H1 (cell line): ENCODE results near the gene ZNF484. TPM values are rescaled to one million over a fixed set of nuclear protein-coding genes. Genes with fewer than 3 reads are reported as not detected.
A peak's percentile ranks its signal among the peaks of the same experiment; 100 is the strongest.
"Not testable (repeated sequence)": the region's sequence is repeated elsewhere in the genome, so short reads cannot be mapped to it uniquely, and the experiment has no call there.

Experiments
- CTCF ChIA-PET: fragments of 300-600 bp; sonication (Branson Sonifier 250); formaldehyde crosslinking; loops from one replicate; lab custom pipeline; 2021; ENCODE audit not compliant: partially characterized antibody; lab: Charles Lee
- POLR2A ChIA-PET: fragments of 300-600 bp; sonication (Branson Sonifier 250); formaldehyde crosslinking; loops from one replicate; lab custom pipeline; 2021; ENCODE audit warnings: inconsistent platforms; ENCODE audit not compliant: partially characterized antibody; lab: Charles Lee
- DNase-seq, 2 experiments: peaks; one replicate each; pipeline versions ENCODE4 v3.0.0 to v3.0.0-alpha.2; 2010 to 2022; ENCODE audit warnings: low spot score in 2 of 2, low read depth in 1 of 2, mixed read lengths in 1 of 2
- FAIRE-seq: peaks from 2 replicates; lab custom pipeline; 2011; peaks lifted over from hg19 to GRCh38; lab: Jason Lieb, UNC
- H2AFZ ChIP-seq: 2 replicates; pipeline ENCODE4 v1.8.1; 2012; ENCODE audit warnings: low read length, inconsistent platforms
- H2AK5ac ChIP-seq: 2 replicates; pipeline ENCODE4 v1.6.1; 2013; ENCODE audit warnings: low read depth, low read length
- H2BK120ac ChIP-seq: replicated peaks from 2 replicates; pipeline ENCODE3; 2013; ENCODE audit warnings: low read depth, low read length, inconsistent platforms
- H2BK12ac ChIP-seq: 2 replicates; pipeline ENCODE4 v1.6.1; 2013; ENCODE audit warnings: low read depth, low read length
- H2BK15ac ChIP-seq: 2 replicates; pipeline ENCODE4 v1.6.1; 2013; ENCODE audit warnings: low read length
- H2BK20ac ChIP-seq: 2 replicates; pipeline ENCODE4 v1.6.1; 2013; ENCODE audit warnings: low read length
- H2BK5ac ChIP-seq: 2 replicates; pipeline ENCODE4 v1.6.1; 2013; ENCODE audit warnings: low read depth, low read length
- H3K14ac ChIP-seq: 2 replicates; pipeline ENCODE4 v1.6.1; 2013; ENCODE audit warnings: inconsistent platforms; ENCODE audit not compliant: insufficient read length
- H3K18ac ChIP-seq: 2 replicates; pipeline ENCODE4 v1.6.1; 2013; ENCODE audit warnings: low read length; ENCODE audit errors: extremely low read depth
- H3K23ac ChIP-seq: 2 replicates; pipeline ENCODE4 v1.6.1; 2013; ENCODE audit warnings: inconsistent platforms; ENCODE audit not compliant: insufficient read length
- H3K23me2 ChIP-seq: 2 replicates; pipeline ENCODE4 v1.6.1; 2013; ENCODE audit warnings: low read depth, low read length
- H3K27ac ChIP-seq: 2 replicates; pipeline ENCODE4 v1.6.1; 2011; ENCODE audit warnings: low read depth, low read length, inconsistent platforms
- H3K27me3 ChIP-seq, 4 experiments: replicated peaks in 1 of 4; 1 replicate in 1 of 4; 2 replicates in 3 of 4; pipeline versions ENCODE4 v1.6.1 to v1.8.1; 2011 to 2013; ENCODE audit warnings: low read length in 3 of 4, mild to moderate bottlenecking in 3 of 4, inconsistent platforms in 2 of 4, mixed read lengths in 2 of 4, moderate library complexity in 1 of 4; ENCODE audit not compliant: control insufficient read depth in 3 of 4, insufficient read depth in 3 of 4; ENCODE audit errors: extremely low read depth in 1 of 4
- H3K36me3 ChIP-seq, 4 experiments: 2 replicates each; pipeline versions ENCODE4 v1.6.1 to v1.8.1; 2011 to 2013; ENCODE audit warnings: mild to moderate bottlenecking in 4 of 4, low read length in 3 of 4, moderate library complexity in 2 of 4, control low read depth in 1 of 4, inconsistent platforms in 1 of 4; ENCODE audit not compliant: insufficient read depth in 4 of 4, control insufficient read depth in 2 of 4
- H3K4ac ChIP-seq: replicated peaks from 2 replicates; pipeline ENCODE3; 2013; ENCODE audit warnings: low read length, low read depth, mixed read lengths, inconsistent platforms; ENCODE audit not compliant: insufficient read length
- H3K4me1 ChIP-seq, 4 experiments: replicated peaks in 1 of 4; 1 replicate in 1 of 4; 2 replicates in 3 of 4; pipeline versions ENCODE4 v1.6.1 to v1.8.1; 2011 to 2013; ENCODE audit warnings: low read length in 3 of 4, inconsistent platforms in 2 of 4, mixed read lengths in 1 of 4; ENCODE audit not compliant: insufficient read depth in 4 of 4, control insufficient read depth in 3 of 4
- H3K4me2 ChIP-seq, 2 experiments: 2 replicates each; pipeline versions ENCODE4 v1.6.1 to v1.8.1; 2011 to 2013; ENCODE audit warnings: low read depth in 2 of 2, low read length in 2 of 2, control low read depth in 1 of 2, inconsistent platforms in 1 of 2, mild to moderate bottlenecking in 1 of 2; ENCODE audit not compliant: insufficient read depth in 1 of 2
- H3K4me3 ChIP-seq, 4 experiments: fragments of 200-600, 300-600 bp in 1 of 4; sonication (generic), shearing (Covaris generic), sonication (Bioruptor Twin) in 1 of 4; 2 replicates each; pipeline versions ENCODE4 v1.5.1 to v1.8.1; 2011 to 2016; ENCODE audit warnings: low read length in 4 of 4, low read depth in 3 of 4, control low read depth in 2 of 4, inconsistent platforms in 2 of 4, mild to moderate bottlenecking in 2 of 4, mixed read lengths in 1 of 4, moderate library complexity in 1 of 4; ENCODE audit not compliant: insufficient read depth in 2 of 4; ENCODE audit errors: extremely low read depth in 1 of 4
- H3K56ac ChIP-seq: replicated peaks from 2 replicates; pipeline ENCODE3; 2013; ENCODE audit warnings: low read depth, mild to moderate bottlenecking, mixed read lengths, low read length, inconsistent platforms; ENCODE audit not compliant: insufficient read length
- H3K79me1 ChIP-seq: 2 replicates; pipeline ENCODE4 v1.6.1; 2013; ENCODE audit warnings: low read depth, low read length, control low read depth
- H3K79me2 ChIP-seq, 2 experiments: 2 replicates each; pipeline versions ENCODE4 v1.6.1 to v1.8.1; 2012 to 2013; ENCODE audit warnings: low read length in 2 of 2, mild to moderate bottlenecking in 2 of 2, inconsistent platforms in 1 of 2; ENCODE audit not compliant: insufficient read depth in 2 of 2, control insufficient read depth in 1 of 2
- H3K9ac ChIP-seq, 4 experiments: replicated peaks in 1 of 4; 1 replicate in 1 of 4; 2 replicates in 3 of 4; pipeline versions ENCODE4 v1.6.1 to v1.8.1; 2011 to 2013; ENCODE audit warnings: low read depth in 3 of 4, low read length in 3 of 4, control low read depth in 2 of 4, mild to moderate bottlenecking in 2 of 4, moderate library complexity in 2 of 4, inconsistent platforms in 1 of 4; ENCODE audit errors: extremely low read depth in 1 of 4
- H3K9me3 ChIP-seq, 2 experiments: 2 replicates each; pipeline versions ENCODE4 v1.6.1 to v1.8.1; 2012 to 2013; ENCODE audit warnings: mild to moderate bottlenecking in 2 of 2, moderate library complexity in 2 of 2, control low read depth in 1 of 2, inconsistent platforms in 1 of 2, low read depth in 1 of 2, low read length in 1 of 2, mixed read lengths in 1 of 2; ENCODE audit not compliant: insufficient read depth in 2 of 2
- H4K20me1 ChIP-seq, 2 experiments: replicated peaks in 1 of 2; 2 replicates each; pipeline versions ENCODE3 to v1.8.1; 2011 to 2013; ENCODE audit warnings: inconsistent platforms in 2 of 2, low read length in 2 of 2, mild to moderate bottlenecking in 1 of 2; ENCODE audit not compliant: insufficient read depth in 2 of 2, control insufficient read depth in 1 of 2
- H4K5ac ChIP-seq: 2 replicates; pipeline ENCODE4 v1.6.1; 2013; ENCODE audit warnings: low read length, low read depth, mixed read lengths, inconsistent platforms; ENCODE audit not compliant: insufficient read length
- H4K8ac ChIP-seq: 2 replicates; pipeline ENCODE4 v1.8.0; 2013; ENCODE audit warnings: mild to moderate bottlenecking, moderate library complexity, low read length, inconsistent platforms; ENCODE audit not compliant: insufficient read depth; ENCODE audit errors: extremely low read depth
- H4K91ac ChIP-seq: replicated peaks from 2 replicates; pipeline ENCODE3; 2013; ENCODE audit warnings: low read length, mixed read lengths, inconsistent platforms; ENCODE audit not compliant: insufficient read length
- RAD21 ChIP-seq, 2 experiments: IDR thresholded peaks in 1 of 2; conservative IDR thresholded peaks in 1 of 2; 2 replicates each; pipeline ENCODE4 v1.6.1; 2011; ENCODE audit warnings: low read depth in 2 of 2, low read length in 2 of 2, improper control_type of control experiment in 1 of 2, inconsistent platforms in 1 of 2, mild to moderate bottlenecking in 1 of 2, moderate library complexity in 1 of 2
- WGBS, 2 experiments: shearing (Covaris generic) in 1 of 2; methylation state at CpG; one replicate each; pipeline versions ENCODE4 v1.1.6 to v1.1.7; 2013 to 2015; ENCODE audit warnings: low lambda C conversion rate in 2 of 2, mixed read lengths in 2 of 2, inconsistent platforms in 1 of 2, low coverage in 1 of 2, missing lambda C conversion rate in 1 of 2; ENCODE audit not compliant: insufficient replicate concordance in 2 of 2, insufficient coverage in 1 of 2, insufficient read length in 1 of 2; ENCODE audit errors: extremely low coverage in 1 of 2, missing lambda C conversion rate in 1 of 2; 5-methylcytosine and 5-hydroxymethylcytosine counted together
- polyA plus RNA-seq, 7 experiments: library from polyadenylated mRNA; depleted of rRNA in 3 of 7; stranded (reverse) in 5 of 7; unstranded in 2 of 7; fragments of >200 nt in 5 of 7; fragments of 200-250 nt in 2 of 7; gene quantifications; 1 replicate in 5 of 7; 2 replicates in 1 of 7; 4 replicates in 1 of 7; pipeline versions ENCODE4 v1.2.1 to v1.2.3, GENCODE V29; 2011 to 2013; ENCODE audit warnings: missing spikeins in 2 of 7, mixed read lengths in 2 of 7
- total RNA-seq: library from RNA; stranded (reverse); fragmentation: NEBNext Ultra II Directional; extraction: Animal tissue kit (Norgen Biotek cat#: 25700); gene quantifications from 2 replicates; pipeline ENCODE4 v1.2.1, GENCODE V29; 2021

Gene ZNF484
- total and polyA plus RNA-seq, 2 of the 8 experiments (the other 6 are each of a cell fraction or from before 2014, with no cell fraction given), result 1.3 to 11.5 TPM

GRCh38 chr9:92905137-92905536 is 27.3 kb upstream of the ZNF484 start:
- H2BK20ac ChIP-seq, H3K23me2 ChIP-seq, H3K4ac ChIP-seq, H2BK120ac ChIP-seq, H2BK12ac ChIP-seq, H2BK15ac ChIP-seq, H3K27ac ChIP-seq, H4K5ac ChIP-seq, H3K4me3 ChIP-seq, H3K4me2 ChIP-seq, H3K79me1 ChIP-seq, H2AFZ ChIP-seq, FAIRE-seq, H3K36me3 ChIP-seq, H3K23ac ChIP-seq, H3K9ac ChIP-seq, H4K8ac ChIP-seq, H4K20me1 ChIP-seq, H3K14ac ChIP-seq, CTCF ChIA-PET, H3K56ac ChIP-seq, H3K9me3 ChIP-seq, H3K18ac ChIP-seq, H3K4me1 ChIP-seq, H2AK5ac ChIP-seq, H3K79me2 ChIP-seq, H2BK5ac ChIP-seq, H4K91ac ChIP-seq, H3K27me3 ChIP-seq: not testable (repeated sequence)
- POLR2A ChIA-PET, result interaction anchor here (2.2 kb wide), 1 partner anchor 16 kb away, joined by 8 read pairs; no protein-coding TSS in a partner anchor
- 59% methylated on average over 6 of the region's 6 CpGs; no CpG with 5 or more reads in 1 of the 2 experiments for WGBS, 2 experiments
- peak in 1 of 2 experiments; percentile 55 for DNase-seq
- 0 out of 4 replicates have a peak, but pooled peaks of 1 of the 2 experiments have one; percentile 6 for TF ChIP-seq RAD21 (IDR thresholded peaks at IDR 0.05 in 1 of 2, conservative IDR thresholded peaks at IDR 0.05 in 1 of 2; ENCODE audit: low read depth in 2 of 2, low read length in 2 of 2)
